Prostate gland (tissue), 2 donors: ENCODE data around the gene CELF2. TPM values are rescaled to one million over a fixed set of nuclear protein-coding genes. Genes with fewer than 3 reads are reported as not detected.

ENCODE experiments used
- DNase-seq: peaks from one replicate; pipeline ENCODE4 v3.0.0-alpha.2; 2019; ENCODE audit warnings: low spot score
- H3K27ac ChIP-seq, 2 donors: fragments of 200-600 bp; sonication (generic); 2 replicates each; pipeline ENCODE4 v1.5.1; 2017 to 2019
- H3K27me3 ChIP-seq: fragments of 200-600 bp; sonication (generic); replicated peaks from 2 replicates; pipeline ENCODE4 v1.5.1; 2019; ENCODE audit not compliant: insufficient read depth
- H3K36me3 ChIP-seq, 2 donors: fragments of 200-600 bp; sonication (generic); 1 replicate in 1 of 2; 2 replicates in 1 of 2; pipeline versions ENCODE4 v1.5.1 to v1.8.1; 2017 to 2019
- H3K4me1 ChIP-seq: fragments of 200-600 bp; sonication (generic); replicated peaks from 2 replicates; pipeline ENCODE4 v1.5.1; 2019
- H3K4me3 ChIP-seq, 2 donors: fragments of 200-600 bp; sonication (generic); 2 replicates each; pipeline ENCODE4 v1.5.1; 2017 to 2019
- H3K9me3 ChIP-seq: fragments of 200-600 bp; sonication (generic); 2 replicates; pipeline ENCODE4 v1.5.1; 2017
- POLR2A ChIP-seq: fragments of 450-650 bp; IDR thresholded peaks from one replicate; pipeline ENCODE4 v1.6.1; 2016; ENCODE audit warnings: antibody characterized with exemption, mild to moderate bottlenecking
- POLR2AphosphoS5 ChIP-seq: sonication (generic); formaldehyde crosslinking; IDR thresholded peaks from one replicate; pipeline ENCODE4 v1.6.1; 2017; ENCODE audit warnings: antibody characterized with exemption
- WGBS: methylation state at CpG from one replicate; pipeline ENCODE4 v1.1.5; 2018; 5-methylcytosine and 5-hydroxymethylcytosine counted together
- intact Hi-C: fragments of 100-400 bp; cut with DNase I; formaldehyde crosslinking; loops from one replicate; pipeline ENCODE4 v1.14.2; 2022
- total RNA-seq, 2 donors: library from RNA; depleted of rRNA; stranded (reverse); fragments of >200 nt; gene quantifications; one replicate each; pipeline ENCODE4 v1.1.0, GENCODE V29; 2016
- TF ChIP-seq, protein P1 (sequence below), 4 experiments: fragments of 200-600 bp in 2 of 4; fragments of 450-650 bp in 2 of 4; sonication (generic) in 2 of 4; IDR thresholded peaks; 1 replicate in 3 of 4; 2 replicates in 1 of 4; pipeline ENCODE4 v1.5.1; 2016 to 2019; ENCODE audit warnings: antibody characterized with exemption in 4 of 4, mild to moderate bottlenecking in 2 of 4, moderate library complexity in 2 of 4

Gene CELF2
- total RNA-seq, 2 donors from 2014 or later, result 19.2 to 43.2 TPM

DNA sequence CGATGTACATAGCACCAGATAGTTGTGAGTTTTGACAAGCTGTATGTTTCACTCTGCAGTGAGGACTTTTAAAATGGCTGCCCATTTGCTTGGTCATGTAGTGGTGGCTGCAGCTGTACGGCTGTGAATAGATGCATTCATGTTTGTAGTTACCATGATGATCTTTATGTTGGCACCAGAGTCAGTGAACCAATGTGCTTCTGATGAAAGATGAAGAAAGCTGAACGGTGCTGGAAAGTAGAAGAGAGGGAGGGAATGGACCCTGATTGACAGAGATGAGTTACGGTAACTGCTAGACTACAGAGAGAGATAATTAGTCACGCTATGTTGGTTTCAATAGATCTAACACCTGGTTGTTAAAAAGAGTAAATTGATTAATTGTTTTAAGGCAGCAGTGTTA is 256.8 kb downstream of the CELF2 start:
- Histone ChIP-seq H3K4me3 (no peak overlapping the region), H3K27ac (no peak overlapping the region), H3K36me3 (no peaks in the 10 kb centered on the region), H3K9me3 (no peaks in the 10 kb centered on the region), H3K4me1 (no peaks in the 10 kb centered on the region), H3K27me3 (no peaks in the 10 kb centered on the region)
- no peak for TF ChIP-seq POLR2A
- no peak for TF ChIP-seq POLR2AphosphoS5
- TF ChIP-seq, protein P1, sequence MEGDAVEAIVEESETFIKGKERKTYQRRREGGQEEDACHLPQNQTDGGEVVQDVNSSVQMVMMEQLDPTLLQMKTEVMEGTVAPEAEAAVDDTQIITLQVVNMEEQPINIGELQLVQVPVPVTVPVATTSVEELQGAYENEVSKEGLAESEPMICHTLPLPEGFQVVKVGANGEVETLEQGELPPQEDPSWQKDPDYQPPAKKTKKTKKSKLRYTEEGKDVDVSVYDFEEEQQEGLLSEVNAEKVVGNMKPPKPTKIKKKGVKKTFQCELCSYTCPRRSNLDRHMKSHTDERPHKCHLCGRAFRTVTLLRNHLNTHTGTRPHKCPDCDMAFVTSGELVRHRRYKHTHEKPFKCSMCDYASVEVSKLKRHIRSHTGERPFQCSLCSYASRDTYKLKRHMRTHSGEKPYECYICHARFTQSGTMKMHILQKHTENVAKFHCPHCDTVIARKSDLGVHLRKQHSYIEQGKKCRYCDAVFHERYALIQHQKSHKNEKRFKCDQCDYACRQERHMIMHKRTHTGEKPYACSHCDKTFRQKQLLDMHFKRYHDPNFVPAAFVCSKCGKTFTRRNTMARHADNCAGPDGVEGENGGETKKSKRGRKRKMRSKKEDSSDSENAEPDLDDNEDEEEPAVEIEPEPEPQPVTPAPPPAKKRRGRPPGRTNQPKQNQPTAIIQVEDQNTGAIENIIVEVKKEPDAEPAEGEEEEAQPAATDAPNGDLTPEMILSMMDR (IDR thresholded peaks at IDR 0.05), result no peak
- no peak for DNase-seq
- 84% methylated on average over 5 of the region's 5 CpGs for WGBS
- intact Hi-C loops, result loop anchor here (10.0 kb wide), 2 partner anchors 230 to 1940 kb away; no protein-coding TSS in a partner anchor

DNA sequence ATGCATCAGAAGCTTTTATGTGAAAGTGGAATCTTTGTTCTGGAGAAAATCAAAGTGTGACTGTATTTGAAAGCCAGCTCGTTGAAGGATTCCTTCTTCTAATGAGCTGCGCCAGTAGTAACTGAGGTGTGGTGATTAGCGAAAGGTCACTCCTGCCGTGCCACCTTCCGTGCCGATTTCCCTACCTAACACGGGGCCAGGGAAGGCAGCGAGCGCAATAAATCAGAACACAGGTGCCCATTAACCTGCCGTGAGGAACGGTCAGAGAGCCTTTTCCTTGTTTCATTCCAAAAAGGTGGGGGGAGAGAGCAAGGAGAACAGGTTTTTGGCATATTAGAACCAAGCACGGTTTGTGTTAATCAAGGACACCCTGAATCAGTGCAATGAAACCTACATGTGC is 258.0 kb downstream of the CELF2 start:
- DNase-seq, result no peak
- 57% methylated on average over 12 of the region's 12 CpGs for WGBS
- H3K27ac ChIP-seq, result no peak overlapping the region
- H3K27me3 ChIP-seq, result no peaks in the 10 kb centered on the region
- H3K4me1 ChIP-seq, result no peaks in the 10 kb centered on the region
- H3K36me3 ChIP-seq, result no peaks in the 10 kb centered on the region
- H3K9me3 ChIP-seq, result no peaks in the 10 kb centered on the region
- TF ChIP-seq POLR2AphosphoS5 (no peak), POLR2A (no peak)
- TF ChIP-seq, protein P1 (IDR thresholded peaks at IDR 0.05), result no peak
- no peak overlapping the region for H3K4me3 ChIP-seq
- intact Hi-C loops, result loop anchor here (10.0 kb wide), 2 partner anchors 231 to 1941 kb away; no protein-coding TSS in a partner anchor

DNA sequence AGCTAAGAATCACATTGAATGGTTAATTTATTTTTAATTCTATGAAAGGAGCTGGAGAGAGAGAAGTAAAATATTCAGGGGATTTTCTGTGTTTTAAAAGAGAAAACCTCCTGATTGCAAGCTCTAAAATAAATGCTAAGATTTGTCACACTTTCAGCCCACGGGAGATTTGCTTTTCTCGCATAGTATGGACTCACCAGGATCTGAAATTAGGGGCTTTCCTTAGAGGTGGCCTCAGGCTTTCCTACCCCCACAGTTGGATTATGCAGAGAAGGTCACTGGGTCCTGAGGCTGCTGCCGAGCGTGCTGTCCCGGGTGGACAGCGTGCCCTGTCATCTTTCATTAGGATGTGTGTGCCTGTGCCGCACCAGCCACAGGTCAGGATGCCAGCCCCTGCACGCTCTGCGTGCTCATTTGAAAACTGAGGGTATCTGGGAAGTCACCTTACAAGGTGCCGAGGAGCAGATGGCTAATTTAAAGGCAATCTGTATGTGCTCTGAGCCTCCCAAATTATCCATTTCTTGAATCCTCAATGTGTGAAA is 258.8 kb downstream of the CELF2 start:
- no peak for DNase-seq
- Histone ChIP-seq H3K4me3 (no peak overlapping the region), H3K27ac (no peak overlapping the region), H3K9me3 (no peaks in the 10 kb centered on the region), H3K4me1 (no peaks in the 10 kb centered on the region), H3K27me3 (no peaks in the 10 kb centered on the region), H3K36me3 (no peaks in the 10 kb centered on the region)
- intact Hi-C loops, result loop anchor here (10.0 kb wide), 2 partner anchors 232 to 1942 kb away; no protein-coding TSS in a partner anchor
- WGBS, result 93% methylated on average over 10 of the region's 10 CpGs
- TF ChIP-seq, protein P1 (IDR thresholded peaks at IDR 0.05), result no peak
- TF ChIP-seq POLR2A (no peak), POLR2AphosphoS5 (no peak)

DNA sequence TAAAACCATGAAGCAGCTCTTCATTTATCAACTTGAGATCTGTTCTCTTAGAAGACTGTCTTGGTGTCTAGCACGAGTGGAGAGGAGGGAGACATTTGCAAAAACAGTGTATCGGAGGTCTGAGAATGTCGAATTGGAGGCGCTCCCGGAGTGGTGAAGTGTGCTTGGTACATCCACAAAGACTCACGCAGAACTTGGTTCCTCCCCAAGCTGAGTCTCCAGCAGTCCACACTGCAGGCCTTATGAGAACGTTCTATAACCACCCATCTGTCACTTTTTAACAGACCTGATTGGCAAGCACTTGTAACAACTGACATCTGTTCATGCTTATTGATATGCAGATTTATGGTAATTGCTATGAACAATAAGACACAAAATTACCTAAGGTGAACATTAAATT is 261.6 kb downstream of the CELF2 start:
- no peaks in the 10 kb centered on the region for H3K36me3 ChIP-seq
- H3K27ac ChIP-seq, result no peak overlapping the region
- no peaks in the 10 kb centered on the region for H3K4me1 ChIP-seq
- DNase-seq, result no peak
- intact Hi-C loops, result loop anchor here (10.0 kb wide), 2 partner anchors 235 to 1945 kb away; no protein-coding TSS in a partner anchor
- WGBS, result 78% methylated on average over 7 of the region's 7 CpGs
- TF ChIP-seq POLR2A (no peak), POLR2AphosphoS5 (no peak)
- TF ChIP-seq, protein P1 (IDR thresholded peaks at IDR 0.05), result no peak
- no peaks in the 10 kb centered on the region for H3K9me3 ChIP-seq
- no peak overlapping the region for H3K4me3 ChIP-seq
- no peaks in the 10 kb centered on the region for H3K27me3 ChIP-seq
